G401.6 (cell line): ENCODE measurements around the gene SPATA25.
A peak's percentile ranks its signal among the peaks of the same experiment; 100 is the strongest.
"Not testable (repeated sequence)": the region's sequence is repeated elsewhere in the genome, so short reads cannot be mapped to it uniquely, and the experiment has no call there.

ENCODE experiments used
- FAIRE-seq: peaks from 2 replicates; lab custom pipeline; 2012; peaks lifted over from hg19 to GRCh38; lab: Jason Lieb, UNC

Gene SPATA25

GRCh38 chr20:45892828-45893500, 5.5 kb upstream of the SPATA25 start:
- no peak for FAIRE-seq

GRCh38 chr20:45892049-45892825, 4.8 kb upstream of the SPATA25 start:
- FAIRE-seq, result no peak

DNA sequence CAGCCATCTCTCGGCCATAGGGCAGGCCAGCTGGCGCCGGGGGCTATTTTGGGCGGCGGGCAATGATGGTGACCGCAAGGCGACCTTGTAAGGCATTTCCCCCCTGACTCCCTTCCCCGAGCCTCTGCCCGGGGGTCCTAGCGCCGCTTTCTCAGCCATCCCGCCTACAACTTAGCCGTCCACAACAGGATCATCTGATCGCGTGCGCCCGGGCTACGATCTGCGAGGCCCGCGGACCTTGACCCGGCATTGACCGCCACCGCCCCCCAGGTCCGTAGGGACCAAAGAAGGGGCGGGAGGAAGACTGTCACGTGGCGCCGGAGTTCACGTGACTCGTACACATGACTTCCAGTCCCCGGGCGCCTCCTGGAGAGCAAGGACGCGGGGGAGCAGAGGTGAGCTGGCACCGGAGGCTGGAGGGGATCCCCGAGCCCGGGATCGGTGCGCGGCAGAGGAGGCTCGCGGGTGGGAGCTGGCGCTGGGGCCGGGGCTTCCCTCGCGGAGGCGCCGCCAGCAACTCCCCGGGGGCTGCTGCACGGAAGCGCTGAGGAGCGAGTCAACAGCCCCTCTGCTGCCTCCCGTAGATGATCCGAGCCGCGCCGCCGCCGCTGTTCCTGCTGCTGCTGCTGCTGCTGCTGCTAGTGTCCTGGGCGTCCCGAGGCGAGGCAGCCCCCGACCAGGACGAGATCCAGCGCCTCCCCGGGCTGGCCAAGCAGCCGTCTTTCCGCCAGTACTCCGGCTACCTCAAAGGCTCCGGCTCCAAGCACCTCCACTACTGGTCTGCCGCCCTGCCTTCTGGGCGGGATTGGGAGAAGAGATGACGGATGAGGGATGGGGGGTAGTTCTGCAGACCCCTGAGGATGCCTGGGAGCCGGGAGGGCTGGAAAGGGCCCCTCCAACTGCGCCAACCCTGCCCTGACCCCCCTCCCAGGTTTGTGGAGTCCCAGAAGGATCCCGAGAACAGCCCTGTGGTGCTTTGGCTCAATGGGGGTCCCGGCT, 3.9 kb upstream of the SPATA25 start, which contains the start of the genes CTSA and NEURL2:
Gene CTSA, plus strand, starts transcription at position 351 of the 999 bp plus-strand sequence. Its CDS starts 234 bp downstream, at position 585.
Gene NEURL2, minus strand, starts transcription at position 224 of the 999 bp plus-strand sequence. Its CDS starts 217 bp downstream, at position 7.
- no peak for FAIRE-seq

DNA sequence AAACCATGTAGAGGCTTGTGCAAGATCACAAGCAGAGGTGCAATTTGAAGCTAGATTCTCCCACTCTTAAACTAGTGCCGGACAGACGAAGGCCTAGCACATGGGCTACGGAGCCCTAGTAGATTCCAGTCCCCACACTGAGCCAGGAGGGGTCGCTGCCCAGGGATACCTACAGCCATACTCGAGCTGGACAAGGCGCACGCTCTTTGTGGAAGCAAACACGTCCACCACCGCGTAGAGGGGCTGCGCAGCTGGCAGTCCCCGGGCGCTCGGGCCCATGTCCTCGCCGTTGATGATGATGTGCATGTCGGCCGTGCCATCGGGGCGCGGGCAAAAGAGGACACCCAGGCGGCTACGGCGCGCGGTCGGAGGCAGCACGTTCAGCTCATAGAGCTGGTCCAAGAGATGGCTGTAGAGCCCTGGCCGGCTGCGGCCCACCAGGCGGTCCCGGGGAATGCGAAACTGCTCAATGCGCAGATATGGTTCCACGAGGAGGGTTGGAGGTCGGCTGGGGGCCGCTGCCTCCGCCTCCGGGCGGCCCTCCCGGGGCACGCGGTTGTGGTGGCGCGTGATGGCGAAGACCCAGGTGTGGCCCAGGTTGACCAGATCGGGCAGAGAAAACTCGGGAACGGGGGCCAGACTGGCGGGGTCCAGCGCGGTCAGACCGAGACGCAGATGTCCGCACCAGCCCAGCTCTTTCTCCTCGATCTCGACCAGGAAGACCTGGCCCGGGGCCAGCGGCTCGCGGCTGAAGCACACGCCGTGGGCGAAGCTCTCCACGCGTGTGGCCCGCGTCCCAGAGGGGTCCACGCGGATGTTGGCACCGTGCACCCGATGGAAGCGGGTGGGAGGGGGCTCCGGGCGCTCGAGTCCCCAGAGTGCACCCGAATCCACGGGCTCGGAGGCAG, 2.9 kb upstream of the SPATA25 start:
- FAIRE-seq, result peak; percentile 11

GRCh38 chr20:45888681-45889080, 1.3 kb upstream of the SPATA25 start:
- no peak for FAIRE-seq

GRCh38 chr20:45886590-45887345, 654 bp downstream of the SPATA25 start:
- no peak for FAIRE-seq

DNA sequence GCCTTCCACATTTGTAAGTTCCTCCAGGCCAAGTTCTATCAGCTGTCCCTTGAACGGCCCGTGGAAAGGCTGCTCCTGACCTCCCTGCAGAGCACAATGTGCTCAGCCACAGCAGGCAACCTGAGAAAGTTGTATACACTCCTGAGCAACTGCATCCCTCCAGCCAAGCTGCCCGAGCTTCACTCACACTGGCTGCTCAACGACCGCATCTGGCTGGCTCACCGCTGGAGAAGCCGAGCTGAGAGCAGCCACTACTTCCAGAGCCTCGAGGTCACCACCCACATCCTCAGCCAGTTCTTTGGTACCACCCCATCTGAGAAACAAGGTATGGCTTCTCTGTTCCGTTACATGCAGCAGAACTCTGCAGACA, 4.3 kb downstream of the SPATA25 start:
- no peak for FAIRE-seq

GRCh38 chr20:45882469-45883099, 4.8 kb downstream of the SPATA25 start:
- FAIRE-seq, result no peak

GRCh38 chr20:45880988-45881788, 6.2 kb downstream of the SPATA25 start, which contains the start of gene ZSWIM1:
ZSWIM1 (plus strand) TSS chr20:45881227; CDS start chr20:45882593, 1,366 bp downstream.
- peak; percentile 97 for FAIRE-seq

- no peak for FAIRE-seq
These were observed 9.2 kb downstream of the SPATA25 start for GRCh38 chr20:45878076-45878761.

DNA sequence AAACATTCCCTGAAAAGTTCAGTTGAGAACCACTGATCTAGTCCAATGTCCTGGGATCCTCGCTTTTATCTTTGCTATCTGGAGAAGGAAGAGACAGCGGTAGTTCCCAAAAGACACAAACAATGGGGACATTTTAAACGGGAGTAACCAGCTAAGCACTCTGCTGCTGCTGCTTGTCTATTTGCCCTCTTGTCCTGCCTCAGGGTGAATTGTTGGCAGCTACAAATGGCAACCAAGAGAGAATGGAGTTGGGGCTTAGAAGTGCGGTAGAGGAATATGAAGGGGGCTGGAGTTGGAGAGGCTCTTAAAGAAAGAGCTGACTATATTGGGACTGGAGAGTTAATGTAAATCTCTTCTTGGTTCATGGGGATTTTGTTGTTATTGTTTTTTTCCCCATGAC, 12.8 kb downstream of the SPATA25 start:
- FAIRE-seq, result no peak

DNA sequence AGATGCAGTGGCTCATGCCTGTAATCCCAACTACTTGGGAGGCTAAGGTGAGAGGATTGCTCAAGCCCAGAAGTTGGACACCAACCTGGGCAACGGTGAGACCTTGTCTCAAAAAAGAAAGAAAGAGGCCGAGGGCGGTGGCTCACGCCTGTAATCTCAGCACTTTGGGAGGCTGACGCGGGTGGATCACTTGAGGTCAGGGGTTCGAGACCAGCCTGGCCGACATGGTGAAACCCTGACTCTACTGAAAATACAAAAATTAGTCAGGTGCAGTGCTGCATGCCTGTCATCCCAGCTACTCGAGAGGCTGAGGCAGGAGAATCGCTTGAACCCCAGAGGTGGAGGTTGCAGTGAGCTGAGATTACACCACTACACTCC, 13.3 kb downstream of the SPATA25 start:
- not testable (repeated sequence) for FAIRE-seq

GRCh38 chr20:45873409-45874103, 13.9 kb downstream of the SPATA25 start:
- FAIRE-seq, result no peak

- no peak for FAIRE-seq
These were observed 14.8 kb downstream of the SPATA25 start for GRCh38 chr20:45872626-45873025.

GRCh38 chr20:45867819-45868176, 19.6 kb downstream of the SPATA25 start:
- no peak for FAIRE-seq

DNA sequence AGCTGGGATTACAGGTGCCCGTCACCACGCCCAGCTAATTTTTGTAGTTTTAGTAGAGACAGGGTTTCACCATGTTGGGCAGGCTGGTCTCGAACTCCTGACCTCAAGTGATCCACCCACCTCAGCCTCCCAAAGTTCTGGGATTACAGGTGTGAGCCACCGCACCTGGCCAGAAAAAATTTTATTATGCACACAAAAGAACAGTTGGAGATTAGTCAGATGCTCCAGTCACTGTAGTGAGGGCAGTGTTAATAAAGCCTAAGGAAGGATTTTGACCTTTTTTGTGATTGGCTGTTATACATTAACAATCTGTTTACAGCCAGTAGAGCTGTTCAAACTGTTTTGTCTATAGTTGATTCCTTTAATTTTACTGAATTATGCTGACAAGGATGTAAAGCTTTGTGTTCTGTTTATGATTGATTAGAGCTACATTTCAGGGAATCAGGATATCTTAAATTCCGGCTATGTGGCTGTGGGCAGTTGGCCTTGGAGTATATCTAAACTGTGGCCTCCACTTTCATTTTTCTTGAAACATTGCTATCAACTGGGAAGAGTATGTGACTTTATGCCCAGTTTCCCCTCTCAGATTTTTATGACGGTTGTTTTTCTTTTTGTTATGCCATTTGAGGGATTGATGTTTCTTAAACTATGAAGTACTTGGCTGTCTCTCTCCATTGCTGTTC, 20.1 kb downstream of the SPATA25 start:
- no peak for FAIRE-seq

GRCh38 chr20:45866454-45866853, 21.0 kb downstream of the SPATA25 start:
- FAIRE-seq, result no peak
